Left kidney (tissue), 2 donors: ENCODE data around the gene MATK. TPM values are rescaled to one million over a fixed set of nuclear protein-coding genes. Genes with fewer than 3 reads are reported as not detected.
A peak's percentile ranks its signal among the peaks of the same experiment; 100 is the strongest.

Source experiments
- DNase-seq: peaks from one replicate; pipeline ENCODE4 v3.0.0-alpha.2; 2013
- polyA plus RNA-seq: library from polyadenylated mRNA; unstranded; fragments of 120-200 nt; gene quantifications from one replicate; pipeline ENCODE4 v1.2.1, GENCODE V29; 2013; ENCODE audit not compliant: insufficient read length

MATK gene
- polyA plus RNA-seq, 1 donor, result 0.96 TPM

- no peak for DNase-seq
Measured at GRCh38 chr19:3788996-3789778, 3.0 kb upstream of the MATK start.

GRCh38 chr19:3785451-3785937 is 687 bp downstream of the MATK start:
- no peak for DNase-seq

GRCh38 chr19:3784607-3785450 is 1.4 kb downstream of the MATK start:
- DNase-seq, result no peak

- DNase-seq, result no peak
Measured at GRCh38 chr19:3783660-3784584, 2.3 kb downstream of the MATK start.

DNA sequence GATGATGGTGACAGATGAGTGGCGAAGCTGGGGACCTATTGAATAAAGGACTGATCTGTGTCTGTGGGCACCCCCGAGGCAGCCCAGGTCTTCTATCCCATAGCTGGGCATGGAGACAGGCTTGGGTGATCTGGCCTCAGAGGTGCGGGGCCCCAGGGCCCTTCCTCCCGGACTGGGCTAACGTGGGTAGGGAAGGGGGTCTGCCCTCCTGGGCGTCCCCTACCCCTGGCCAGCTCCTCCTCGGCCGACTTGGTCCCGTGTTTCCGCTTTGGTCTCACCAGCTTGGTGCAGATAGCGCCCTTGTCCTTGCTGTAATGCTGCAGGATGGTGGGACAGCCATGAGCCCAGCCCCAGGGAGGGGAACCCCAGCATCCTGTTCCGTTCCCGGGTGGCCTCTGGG is 3.3 kb downstream of the MATK start:
- no peak for DNase-seq

DNA sequence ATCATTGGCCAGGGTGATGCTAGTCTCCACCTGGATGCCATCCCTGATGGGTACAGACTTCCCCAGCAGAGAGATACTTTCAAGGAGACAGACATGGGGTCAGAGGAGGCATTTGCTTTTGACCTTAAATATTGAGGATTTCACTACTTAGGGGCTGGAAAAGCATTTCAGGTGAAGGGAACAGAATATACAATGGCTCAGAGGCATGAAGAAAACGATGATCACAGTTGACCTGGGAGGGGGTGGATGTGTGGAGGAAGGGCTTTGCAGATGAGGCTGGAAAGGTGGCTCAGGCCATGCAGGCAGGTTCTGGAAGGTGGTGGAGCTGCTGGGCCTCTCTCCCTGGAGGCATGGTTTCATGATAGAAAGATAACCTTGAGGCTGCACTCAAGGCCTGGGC is 3.9 kb downstream of the MATK start:
- no peak for DNase-seq

DNA sequence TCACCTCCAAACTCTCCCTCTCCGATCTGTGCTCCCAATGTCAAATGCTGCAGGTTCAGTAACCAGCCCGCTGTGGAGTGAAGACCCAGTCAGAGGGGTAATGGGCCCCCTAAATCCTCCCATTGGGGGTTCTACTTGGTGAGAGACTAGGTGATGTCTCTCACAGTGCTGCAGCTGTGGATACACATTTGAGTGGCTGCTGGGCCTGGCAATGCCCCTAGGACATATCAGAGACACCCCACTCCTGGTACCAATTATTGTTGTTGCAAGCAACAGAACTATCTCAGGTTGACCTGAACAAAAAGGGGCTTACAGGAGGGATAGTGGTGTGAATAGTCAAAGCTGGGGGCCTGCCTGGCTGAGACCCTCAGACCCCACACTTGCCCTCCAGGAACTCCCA is 4.6 kb downstream of the MATK start:
- no peak for DNase-seq

DNA sequence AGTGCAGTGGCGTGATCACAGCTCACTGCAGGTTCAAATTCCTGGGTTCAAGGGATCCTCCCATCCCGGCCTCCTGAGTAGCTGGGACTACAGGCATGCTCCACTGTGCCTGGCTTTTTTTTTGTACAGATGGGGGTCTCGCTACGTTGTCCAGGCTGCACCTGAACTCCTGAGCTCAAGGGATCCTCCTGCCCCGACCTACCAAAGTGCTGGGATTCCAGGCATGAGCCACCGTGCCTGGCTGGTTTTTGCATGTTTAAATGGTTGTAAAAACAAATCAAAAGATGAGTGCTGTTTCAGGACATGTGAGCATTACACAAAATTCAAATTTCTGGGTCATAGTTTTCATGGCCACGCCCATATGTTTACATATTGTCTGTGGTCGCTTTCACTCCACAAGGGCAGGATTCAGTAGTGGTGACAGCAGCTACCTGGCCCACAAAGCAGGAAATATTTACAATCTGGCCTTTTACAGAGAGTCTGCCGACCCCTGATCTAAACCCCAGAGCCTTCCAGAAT is 5.3 kb downstream of the MATK start:
- no peak for DNase-seq

GRCh38 chr19:3778899-3779723 is 7.1 kb downstream of the MATK start:
- no peak for DNase-seq

GRCh38 chr19:3778104-3778867 is 7.9 kb downstream of the MATK start:
- no peak for DNase-seq

GRCh38 chr19:3776479-3777040 is 9.6 kb downstream of the MATK start:
- DNase-seq, result no peak

GRCh38 chr19:3775831-3776230 is 10.3 kb downstream of the MATK start:
- no peak for DNase-seq

DNA sequence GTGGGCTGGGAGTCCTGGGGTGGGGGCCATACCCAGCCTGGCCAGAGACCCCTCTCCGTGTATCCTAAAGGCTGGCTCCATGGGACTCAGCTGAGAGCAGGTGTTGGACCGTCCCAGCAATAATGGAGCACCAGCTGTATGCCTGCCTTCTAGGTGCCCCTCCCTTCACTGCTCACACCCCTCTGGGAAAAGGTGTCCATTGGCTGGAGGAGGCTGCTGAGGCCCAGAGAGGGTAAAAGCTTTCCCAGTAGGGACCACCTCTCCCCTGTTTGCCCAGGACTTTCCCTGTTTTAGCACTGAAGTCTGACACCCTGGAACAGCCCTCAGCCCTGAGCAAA is 10.8 kb downstream of the MATK start:
- no peak for DNase-seq

- no peak for DNase-seq
Measured at GRCh38 chr19:3774621-3775373, 11.4 kb downstream of the MATK start.

GRCh38 chr19:3773814-3774515 is 12.2 kb downstream of the MATK start:
- DNase-seq, result no peak

- peak; percentile 60 for DNase-seq
Measured at GRCh38 chr19:3771906-3772455, 14.2 kb downstream of the MATK start, which contains the start of gene RAX2. Gene RAX2, minus strand, starts transcription at chr19:3772228. Its CDS starts 486 bp downstream, at chr19:3771742.

DNA sequence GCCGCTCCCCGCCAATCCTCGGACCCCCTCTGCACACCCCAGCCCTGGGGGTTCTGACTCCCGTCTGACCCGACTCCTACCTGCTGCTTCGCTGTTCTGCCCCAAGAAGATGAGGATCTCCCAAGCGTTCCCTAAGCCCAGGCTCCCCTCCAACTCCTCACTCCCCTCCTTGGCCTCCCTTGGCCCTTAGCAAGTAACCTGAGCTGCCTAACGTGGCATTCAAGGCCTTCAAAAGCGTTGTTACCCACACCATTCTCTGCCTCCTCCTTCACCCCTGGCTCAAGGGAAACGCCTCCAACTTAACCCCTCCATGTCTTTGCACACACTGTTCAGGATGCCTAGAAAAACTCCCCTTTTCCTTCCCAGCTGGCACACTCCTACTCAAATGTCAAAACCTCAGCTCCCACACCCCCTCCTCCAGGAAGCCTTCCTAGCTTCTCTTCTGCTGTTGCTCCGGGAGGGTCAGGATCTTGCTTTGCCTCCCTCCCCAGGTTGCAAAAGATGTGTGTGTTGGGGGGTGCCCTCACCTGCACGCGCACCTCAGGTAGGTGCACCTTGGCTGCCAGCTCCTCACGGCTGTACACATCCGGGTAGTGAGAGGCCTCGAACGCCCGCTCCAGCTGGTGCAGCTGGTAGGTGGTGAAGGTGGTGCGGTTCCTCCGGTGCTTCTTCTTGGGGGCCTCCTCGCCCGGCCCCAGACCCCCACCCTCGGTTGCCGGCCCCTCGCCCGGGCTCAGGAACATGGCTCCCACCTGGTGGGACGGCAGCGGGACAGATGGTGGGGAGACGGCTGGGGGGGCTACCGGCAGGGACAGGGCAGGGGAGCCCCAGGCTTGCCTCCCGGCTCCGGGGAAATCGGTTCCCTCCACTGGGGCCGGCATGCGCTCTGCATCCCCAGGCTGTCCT is 14.9 kb downstream of the MATK start:
- DNase-seq, result no peak
